Esophagus muscularis mucosa (tissue), 3 donors: Measurements from ENCODE around the gene HELZ2.

Source experiments
- CTCF ChIP-seq, 3 experiments: fragments of 200-600 bp in 2 of 3; fragments of 450-650 bp in 1 of 3; sonication (generic) in 2 of 3; IDR thresholded peaks; one replicate each; pipeline ENCODE4 v1.5.1; 2017 to 2019; ENCODE audit warnings: antibody characterized with exemption in 3 of 3, mild to moderate bottlenecking in 2 of 3, moderate library complexity in 1 of 3
- POLR2A ChIP-seq: fragments of 450-650 bp; IDR thresholded peaks from one replicate; pipeline ENCODE4 v1.6.1; 2017; ENCODE audit warnings: antibody characterized with exemption, moderate library complexity, mild to moderate bottlenecking, low read depth

- TF ChIP-seq POLR2A (no peak), CTCF (IDR thresholded peaks at IDR 0.05) (no peak)
These were observed 48.9 kb downstream of the HELZ2 start for GRCh38 chr20:63525185-63525584.
